Astrocyte (in vitro differentiated cells and primary cell): ENCODE results near the gene RAD51B. TPM values are rescaled to one million over a fixed set of nuclear protein-coding genes. Genes with fewer than 3 reads are reported as not detected.

Source experiments
- DNase-seq: peaks from one replicate; pipeline ENCODE4 v3.0.0-alpha.2; 2010; ENCODE audit warnings: low read depth
- FAIRE-seq: peaks from 2 replicates; lab custom pipeline; 2011; peaks lifted over from hg19 to GRCh38; lab: Jason Lieb, UNC
- H2AFZ ChIP-seq: 2 replicates; pipeline ENCODE4 v1.6.0; 2012; ENCODE audit warnings: low read depth, low read length, inconsistent platforms
- H3K27ac ChIP-seq: 2 replicates; pipeline ENCODE4 v1.5.1; 2011; ENCODE audit warnings: low read depth, low read length, inconsistent platforms
- H3K27me3 ChIP-seq: 2 replicates; pipeline ENCODE4 v1.6.0; 2011; ENCODE audit warnings: low read length, inconsistent platforms; ENCODE audit not compliant: insufficient read depth
- H3K36me3 ChIP-seq: 2 replicates; pipeline ENCODE4 v1.5.1; 2011; ENCODE audit warnings: low read length, inconsistent platforms; ENCODE audit not compliant: insufficient read depth
- H3K4me1 ChIP-seq: 2 replicates; pipeline ENCODE4 v1.5.1; 2011; ENCODE audit warnings: low read length, inconsistent platforms; ENCODE audit not compliant: insufficient read depth
- H3K4me2 ChIP-seq: 2 replicates; pipeline ENCODE4 v1.6.0; 2012; ENCODE audit warnings: low read length, inconsistent platforms
- H3K4me3 ChIP-seq: 2 replicates; pipeline ENCODE4 v1.5.1; 2011; ENCODE audit warnings: low read depth, mild to moderate bottlenecking, low read length, inconsistent platforms; ENCODE audit not compliant: insufficient read depth
- H3K79me2 ChIP-seq: 2 replicates; pipeline ENCODE4 v1.6.0; 2012; ENCODE audit warnings: mild to moderate bottlenecking, low read length, inconsistent platforms; ENCODE audit not compliant: insufficient read depth
- H3K9ac ChIP-seq: 2 replicates; pipeline ENCODE4 v1.6.0; 2012; ENCODE audit warnings: mild to moderate bottlenecking, low read length, inconsistent platforms
- H3K9me3 ChIP-seq: 2 replicates; pipeline ENCODE4 v1.5.1; 2012; ENCODE audit warnings: low read depth, mild to moderate bottlenecking, low read length, inconsistent platforms; ENCODE audit not compliant: insufficient read depth
- H4K20me1 ChIP-seq: 2 replicates; pipeline ENCODE4 v1.6.0; 2012; ENCODE audit warnings: low read length, inconsistent platforms; ENCODE audit not compliant: insufficient read depth
- H3K27ac Mint-ChIP-seq: one replicate; pipeline ENCODE4 v1.8.0; 2021; ENCODE audit warnings: mild to moderate bottlenecking, mixed read lengths; ENCODE audit not compliant: unreplicated experiment
- H3K27me3 Mint-ChIP-seq: one replicate; pipeline ENCODE4 v1.8.0; 2021; ENCODE audit warnings: low read depth, mixed read lengths; ENCODE audit not compliant: unreplicated experiment
- H3K36me3 Mint-ChIP-seq: one replicate; pipeline ENCODE4 v1.8.0; 2021; ENCODE audit warnings: low read depth, mixed read lengths; ENCODE audit not compliant: unreplicated experiment
- H3K4me1 Mint-ChIP-seq: one replicate; pipeline ENCODE4 v1.8.0; 2021; ENCODE audit warnings: low read depth, mixed read lengths; ENCODE audit not compliant: unreplicated experiment
- H3K4me3 Mint-ChIP-seq: one replicate; pipeline ENCODE4 v1.8.0; 2021; ENCODE audit warnings: mild to moderate bottlenecking, moderate library complexity, mixed read lengths; ENCODE audit not compliant: unreplicated experiment
- H3K9me3 Mint-ChIP-seq: one replicate; pipeline ENCODE4 v1.8.0; 2021; ENCODE audit warnings: mild to moderate bottlenecking, mixed read lengths; ENCODE audit not compliant: unreplicated experiment
- CTCF ChIP-seq: IDR thresholded peaks from 2 replicates; pipeline ENCODE4 v1.5.1; 2011; ENCODE audit warnings: low read depth, mild to moderate bottlenecking, inconsistent platforms, low read length, moderate library complexity; ENCODE audit not compliant: insufficient read depth
- EZH2 ChIP-seq: IDR thresholded peaks from 2 replicates; pipeline ENCODE4 v1.6.1; 2012; ENCODE audit warnings: mild to moderate bottlenecking, low read length, inconsistent platforms; ENCODE audit not compliant: insufficient read depth
- total RNA-seq: library from RNA; stranded (reverse); gene quantifications from 2 replicates; pipeline ENCODE4 v1.2.1, GENCODE V29; 2021

RAD51B gene
- total RNA-seq, 1 donor from 2014 or later, result 10.8 TPM

DNA sequence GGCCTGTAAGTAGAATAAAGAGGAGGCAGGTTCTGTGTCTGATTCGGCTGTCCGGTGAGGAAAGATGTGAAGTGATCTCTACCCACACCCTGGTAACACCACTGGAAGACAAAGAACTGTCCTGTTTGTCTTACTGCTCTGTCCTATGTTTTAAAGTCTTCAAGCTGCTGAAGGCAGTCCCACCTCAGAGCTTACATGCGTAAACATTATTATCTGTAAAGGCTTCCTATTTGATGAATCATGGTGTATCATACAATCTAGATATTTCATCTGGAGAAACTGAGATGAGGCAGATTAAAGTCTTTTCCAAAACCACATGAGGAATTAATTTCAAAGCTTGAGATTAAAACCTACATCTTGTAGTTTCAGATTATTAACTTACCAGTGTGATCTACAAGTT lies 545.6 kb downstream of the RAD51B start:
- TF ChIP-seq CTCF (no peak), EZH2 (no peak)

GRCh38 chr14:68366656-68367055 lies 547.1 kb downstream of the RAD51B start:
- FAIRE-seq, result no peak
- H3K27ac Mint-ChIP-seq, result no peak overlapping the region

More for the DNA sequence above, 545.6 kb downstream of the RAD51B start:
- Mint-ChIP-seq H3K9me3 (peaks cover under 1% of the 10 kb centered on the region), H3K4me3 (no peak overlapping the region), H3K27ac (peak overlapping the region; percentile 96), H3K4me1 (peaks cover 35% of the 10 kb centered on the region), H3K27me3 (no peaks in the 10 kb centered on the region), H3K36me3 (no peaks in the 10 kb centered on the region)
- H4K20me1 ChIP-seq, result no peaks in the 10 kb centered on the region
- H3K27ac ChIP-seq, result peak overlapping the region; percentile 98
- H2AFZ ChIP-seq, result peak overlapping the region; percentile 93
- no peaks in the 10 kb centered on the region for H3K36me3 ChIP-seq
- H3K9me3 ChIP-seq, result no peaks in the 10 kb centered on the region
- H3K27me3 ChIP-seq, result no peaks in the 10 kb centered on the region
- H3K4me1 ChIP-seq, result peaks cover 36% of the 10 kb centered on the region
- FAIRE-seq (no peak), DNase-seq (peak; percentile 87)
- H3K9ac ChIP-seq, result peak overlapping the region; percentile 86
- no peaks in the 10 kb centered on the region for H3K79me2 ChIP-seq
- H3K4me2 ChIP-seq, result peak overlapping the region; percentile 80
- no peak overlapping the region for H3K4me3 ChIP-seq

DNA sequence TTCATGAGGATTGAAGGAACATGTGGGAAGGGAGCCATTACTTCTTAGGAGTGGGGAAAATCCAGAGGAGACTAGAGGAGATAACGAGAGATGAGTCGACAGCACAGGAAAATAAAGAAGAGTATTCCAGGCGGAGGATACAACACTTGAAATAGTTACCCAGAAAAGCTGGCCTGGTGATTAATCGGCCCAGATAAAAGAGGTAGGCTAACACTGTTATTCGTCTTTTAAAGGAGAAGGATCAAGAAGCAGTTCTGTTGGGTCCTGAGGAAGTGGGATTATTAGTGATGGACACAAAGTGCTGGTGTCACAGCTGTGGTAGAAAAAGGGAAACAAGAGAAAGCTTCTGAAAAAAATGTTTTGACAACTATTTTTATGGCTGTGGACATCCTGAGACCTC lies 548.0 kb downstream of the RAD51B start:
- Mint-ChIP-seq H3K4me1 (peaks cover 24% of the 10 kb centered on the region), H3K27me3 (no peaks in the 10 kb centered on the region), H3K36me3 (no peaks in the 10 kb centered on the region), H3K4me3 (no peak overlapping the region), H3K27ac (no peak overlapping the region), H3K9me3 (no peaks in the 10 kb centered on the region)
- no peaks in the 10 kb centered on the region for H3K27me3 ChIP-seq
- FAIRE-seq (no peak), DNase-seq (peak; percentile 47)
- no peak overlapping the region for H3K4me3 ChIP-seq
- no peak overlapping the region for H2AFZ ChIP-seq
- no peak overlapping the region for H3K4me2 ChIP-seq
- no peak overlapping the region for H3K27ac ChIP-seq
- H3K36me3 ChIP-seq, result no peaks in the 10 kb centered on the region
- no peaks in the 10 kb centered on the region for H3K79me2 ChIP-seq
- peaks cover 25% of the 10 kb centered on the region for H3K4me1 ChIP-seq
- H4K20me1 ChIP-seq, result no peaks in the 10 kb centered on the region
- H3K9me3 ChIP-seq, result no peaks in the 10 kb centered on the region
- no peak for TF ChIP-seq EZH2
- no peak for TF ChIP-seq CTCF
- H3K9ac ChIP-seq, result no peak overlapping the region

More at GRCh38 chr14:68366656-68367055, 547.1 kb downstream of the RAD51B start:
- Histone ChIP-seq H3K9ac (no peak overlapping the region), H4K20me1 (no peaks in the 10 kb centered on the region), H3K9me3 (no peaks in the 10 kb centered on the region), H2AFZ (no peak overlapping the region), H3K4me1 (peaks cover 25% of the 10 kb centered on the region), H3K4me3 (no peak overlapping the region), H3K27ac (no peak overlapping the region), H3K79me2 (no peaks in the 10 kb centered on the region), H3K36me3 (no peaks in the 10 kb centered on the region), H3K4me2 (no peak overlapping the region), H3K27me3 (no peaks in the 10 kb centered on the region)
- no peak overlapping the region for H3K4me3 Mint-ChIP-seq
- DNase-seq, result no peak
- no peak for TF ChIP-seq EZH2
- no peaks in the 10 kb centered on the region for H3K36me3 Mint-ChIP-seq
- no peaks in the 10 kb centered on the region for H3K27me3 Mint-ChIP-seq
- peaks cover 24% of the 10 kb centered on the region for H3K4me1 Mint-ChIP-seq
- H3K9me3 Mint-ChIP-seq, result no peaks in the 10 kb centered on the region
